ENCODE measurements around the gene MRPL54. TPM values are rescaled to one million over a fixed set of nuclear protein-coding genes. Genes with fewer than 3 reads are reported as not detected.

MRPL54 gene
- total RNA-seq, 4 donors from 2014 or later: 47.6 to 93.8 (median 66.5) TPM

DNA sequence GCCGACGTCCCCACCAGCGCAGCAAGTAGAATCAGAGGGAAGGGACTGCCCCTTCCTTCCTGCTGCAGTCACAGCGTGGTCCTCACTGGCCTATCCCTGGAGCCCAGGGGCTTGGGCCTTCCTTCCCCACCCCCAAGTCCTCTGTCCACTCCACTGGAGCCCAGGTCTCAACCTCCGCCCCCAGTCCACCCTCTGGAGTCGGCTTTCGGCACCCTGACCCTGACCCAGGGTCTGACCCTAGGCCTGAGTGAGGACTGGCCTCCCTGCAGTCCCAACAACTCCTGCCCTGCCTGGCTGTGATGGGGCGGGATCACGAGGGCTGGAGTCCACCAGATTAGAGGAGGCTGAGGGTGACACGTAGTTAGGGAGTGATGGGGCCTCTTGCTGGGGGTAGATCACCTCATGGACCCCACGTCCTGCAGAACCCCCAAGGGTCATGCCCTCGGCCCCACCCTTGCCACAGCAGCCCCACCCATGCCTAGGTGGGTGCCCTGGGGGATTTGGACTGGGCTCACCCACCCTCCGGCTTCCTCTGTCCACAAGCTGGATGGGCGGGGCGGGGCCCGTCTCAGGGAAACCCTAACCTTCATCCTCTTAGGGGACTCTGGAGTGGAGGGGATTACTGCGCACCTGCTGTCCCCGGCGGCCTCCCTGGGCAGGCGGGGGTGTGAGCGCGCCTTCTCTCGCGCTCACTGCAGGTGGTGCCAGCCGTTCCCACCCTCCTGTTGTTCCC is 5.7 kb downstream of the MRPL54 start:
- TF ChIP-seq, protein P1, sequence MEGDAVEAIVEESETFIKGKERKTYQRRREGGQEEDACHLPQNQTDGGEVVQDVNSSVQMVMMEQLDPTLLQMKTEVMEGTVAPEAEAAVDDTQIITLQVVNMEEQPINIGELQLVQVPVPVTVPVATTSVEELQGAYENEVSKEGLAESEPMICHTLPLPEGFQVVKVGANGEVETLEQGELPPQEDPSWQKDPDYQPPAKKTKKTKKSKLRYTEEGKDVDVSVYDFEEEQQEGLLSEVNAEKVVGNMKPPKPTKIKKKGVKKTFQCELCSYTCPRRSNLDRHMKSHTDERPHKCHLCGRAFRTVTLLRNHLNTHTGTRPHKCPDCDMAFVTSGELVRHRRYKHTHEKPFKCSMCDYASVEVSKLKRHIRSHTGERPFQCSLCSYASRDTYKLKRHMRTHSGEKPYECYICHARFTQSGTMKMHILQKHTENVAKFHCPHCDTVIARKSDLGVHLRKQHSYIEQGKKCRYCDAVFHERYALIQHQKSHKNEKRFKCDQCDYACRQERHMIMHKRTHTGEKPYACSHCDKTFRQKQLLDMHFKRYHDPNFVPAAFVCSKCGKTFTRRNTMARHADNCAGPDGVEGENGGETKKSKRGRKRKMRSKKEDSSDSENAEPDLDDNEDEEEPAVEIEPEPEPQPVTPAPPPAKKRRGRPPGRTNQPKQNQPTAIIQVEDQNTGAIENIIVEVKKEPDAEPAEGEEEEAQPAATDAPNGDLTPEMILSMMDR (IDR thresholded peaks at IDR 0.05; ENCODE audit: low read depth): no peak

DNA sequence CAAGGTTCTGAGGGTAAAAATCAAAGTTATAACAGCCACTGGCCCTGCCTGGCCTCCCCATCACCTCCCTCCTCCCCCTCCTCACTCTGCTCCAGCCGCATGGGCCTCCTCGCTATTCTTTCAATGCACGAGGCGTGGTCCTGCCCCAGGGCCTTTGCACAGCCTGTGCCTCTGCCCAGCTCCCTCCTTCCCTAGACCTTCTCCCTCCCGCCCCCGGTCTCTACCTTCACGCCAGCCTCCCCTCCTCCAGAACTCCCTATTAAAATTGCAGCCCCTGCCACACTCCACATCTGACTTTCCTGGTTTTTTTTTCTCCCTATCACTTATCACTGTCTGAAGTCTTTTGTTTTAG is 6.2 kb downstream of the MRPL54 start:
- TF ChIP-seq, protein P1 (IDR thresholded peaks at IDR 0.05; ENCODE audit: low read depth): no peak

DNA sequence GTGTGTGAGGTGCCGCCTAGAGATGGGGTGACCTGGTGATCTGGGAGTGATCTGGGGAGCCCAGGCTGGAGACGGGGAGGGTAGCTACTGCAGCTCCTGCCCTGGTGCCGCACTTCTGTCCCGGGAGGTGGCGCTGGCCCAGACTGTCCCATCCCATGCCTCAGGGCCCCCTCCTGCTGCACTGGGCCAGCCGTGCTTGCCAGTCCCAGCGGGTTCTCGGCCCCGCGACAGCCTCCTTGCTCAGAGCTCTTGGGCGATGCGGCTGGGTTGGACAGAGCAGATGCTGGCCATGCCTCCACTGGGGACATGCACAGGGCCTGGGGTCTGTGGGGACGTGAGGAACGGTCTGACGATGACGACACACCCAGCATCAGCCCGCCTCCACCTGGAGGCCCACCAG is 7.0 kb downstream of the MRPL54 start:
- TF ChIP-seq, protein P1 (IDR thresholded peaks at IDR 0.05; ENCODE audit: low read depth): no peak

DNA sequence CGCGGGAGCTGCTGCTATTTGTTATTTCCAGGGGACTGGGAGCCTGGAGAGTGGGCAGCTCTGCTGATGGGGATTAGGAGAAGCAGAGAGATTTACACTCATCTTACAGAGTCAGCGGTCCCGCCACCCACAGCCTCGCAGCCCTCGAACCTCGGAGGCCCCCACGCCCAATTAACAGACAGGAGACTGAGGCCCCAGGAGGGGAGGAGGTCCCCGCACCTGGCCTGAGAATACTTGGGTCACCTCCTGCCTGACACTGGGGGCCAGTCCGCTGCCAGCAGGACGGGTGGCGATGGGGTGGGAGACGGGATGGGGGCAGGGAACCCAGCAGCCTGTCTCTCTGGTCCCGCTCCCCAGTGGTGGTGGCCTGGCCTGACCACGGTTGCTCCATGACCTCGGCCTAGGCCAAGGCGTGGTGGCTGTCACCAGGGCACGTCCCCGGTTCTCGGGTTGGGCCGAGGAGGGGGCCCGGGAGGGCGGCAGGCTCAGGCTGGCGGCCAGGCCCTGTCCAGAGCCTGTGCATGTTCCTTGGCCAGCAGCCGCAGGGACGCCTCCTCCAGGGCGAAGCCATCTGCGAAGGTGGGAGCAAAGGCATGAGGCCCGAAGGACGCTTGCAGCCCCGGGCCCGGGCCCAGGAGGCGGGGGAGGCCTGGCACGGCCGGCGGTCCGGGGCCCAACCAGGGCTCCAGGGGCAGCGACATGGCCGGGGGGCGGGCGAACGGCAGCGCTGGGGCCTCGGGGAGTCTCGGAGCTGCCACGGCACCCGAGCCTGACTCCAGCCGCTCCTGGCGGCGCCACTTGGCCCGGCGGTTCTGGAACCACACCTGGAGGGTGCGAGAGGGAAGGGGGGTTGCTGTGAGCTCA is 7.9 kb downstream of the MRPL54 start:
- TF ChIP-seq, protein P1 (IDR thresholded peaks at IDR 0.05; ENCODE audit: low read depth): no peak

DNA sequence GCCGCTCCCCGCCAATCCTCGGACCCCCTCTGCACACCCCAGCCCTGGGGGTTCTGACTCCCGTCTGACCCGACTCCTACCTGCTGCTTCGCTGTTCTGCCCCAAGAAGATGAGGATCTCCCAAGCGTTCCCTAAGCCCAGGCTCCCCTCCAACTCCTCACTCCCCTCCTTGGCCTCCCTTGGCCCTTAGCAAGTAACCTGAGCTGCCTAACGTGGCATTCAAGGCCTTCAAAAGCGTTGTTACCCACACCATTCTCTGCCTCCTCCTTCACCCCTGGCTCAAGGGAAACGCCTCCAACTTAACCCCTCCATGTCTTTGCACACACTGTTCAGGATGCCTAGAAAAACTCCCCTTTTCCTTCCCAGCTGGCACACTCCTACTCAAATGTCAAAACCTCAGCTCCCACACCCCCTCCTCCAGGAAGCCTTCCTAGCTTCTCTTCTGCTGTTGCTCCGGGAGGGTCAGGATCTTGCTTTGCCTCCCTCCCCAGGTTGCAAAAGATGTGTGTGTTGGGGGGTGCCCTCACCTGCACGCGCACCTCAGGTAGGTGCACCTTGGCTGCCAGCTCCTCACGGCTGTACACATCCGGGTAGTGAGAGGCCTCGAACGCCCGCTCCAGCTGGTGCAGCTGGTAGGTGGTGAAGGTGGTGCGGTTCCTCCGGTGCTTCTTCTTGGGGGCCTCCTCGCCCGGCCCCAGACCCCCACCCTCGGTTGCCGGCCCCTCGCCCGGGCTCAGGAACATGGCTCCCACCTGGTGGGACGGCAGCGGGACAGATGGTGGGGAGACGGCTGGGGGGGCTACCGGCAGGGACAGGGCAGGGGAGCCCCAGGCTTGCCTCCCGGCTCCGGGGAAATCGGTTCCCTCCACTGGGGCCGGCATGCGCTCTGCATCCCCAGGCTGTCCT is 8.8 kb downstream of the MRPL54 start:
- TF ChIP-seq, protein P1 (IDR thresholded peaks at IDR 0.05; ENCODE audit: low read depth): no peak

DNA sequence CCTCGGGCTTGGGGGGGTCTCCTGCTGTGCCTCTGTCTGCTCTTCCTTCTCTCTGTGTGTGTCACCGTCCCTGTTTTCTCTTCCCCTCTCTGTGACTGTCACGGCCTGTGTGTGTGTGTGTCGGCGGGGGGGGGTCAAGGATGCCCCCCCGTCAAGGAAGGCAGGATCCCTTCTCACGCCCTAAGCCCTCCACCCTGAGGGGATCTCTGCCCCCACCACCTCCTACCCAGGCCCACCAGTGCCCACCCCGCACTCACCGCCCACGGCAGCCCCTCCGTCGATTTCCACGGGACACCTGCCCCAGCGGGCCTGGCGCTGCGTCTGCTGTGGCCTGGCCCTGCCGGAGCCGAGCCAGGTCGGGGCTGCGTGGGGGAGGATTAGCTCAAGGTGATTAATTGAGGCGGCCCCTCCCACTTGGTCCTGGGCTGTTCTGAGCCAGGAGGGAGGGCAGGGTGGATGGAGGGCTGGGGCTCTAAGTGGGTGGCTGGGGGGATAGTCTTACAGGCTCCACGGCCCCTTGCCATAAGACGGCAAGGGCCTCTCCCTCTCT is 9.5 kb downstream of the MRPL54 start, which contains the start of gene RAX2:
Gene RAX2 (minus strand): TSS at position 323 of the 550 bp plus-strand sequence. CDS start 486 bp downstream, outside the sequence.
- TF ChIP-seq, protein P1 (IDR thresholded peaks at IDR 0.05; ENCODE audit: low read depth): no peak

All from subcutaneous adipose tissue (tissue), 4 donors.